Adrenal gland (tissue), 5 donors: ENCODE measurements around the gene NAV2.

Source experiments
- CTCF ChIP-seq, 6 experiments: fragments of 450-650 bp in 4 of 6; fragments of 200-600 bp in 2 of 6; sonication (generic) in 1 of 6; IDR thresholded peaks; 1 replicate in 5 of 6; 2 replicates in 1 of 6; pipeline versions ENCODE4 v1.5.1 to v1.8.0; 2016 to 2021; ENCODE audit warnings: antibody characterized with exemption in 6 of 6, mild to moderate bottlenecking in 2 of 6, moderate library complexity in 1 of 6
- POLR2A ChIP-seq, 2 donors: fragments of 450-650 bp; IDR thresholded peaks; one replicate each; pipeline ENCODE4 v1.6.1; 2017; ENCODE audit warnings: antibody characterized with exemption in 2 of 2, mild to moderate bottlenecking in 2 of 2, moderate library complexity in 1 of 2
- donor health status: DM: no; HTN: no; CAD: no.

GRCh38 chr11:20116825-20117224 lies 404.2 kb downstream of the NAV2 start:
- TF ChIP-seq CTCF (IDR thresholded peaks at IDR 0.05) (no peak), POLR2A (IDR thresholded peaks at IDR 0.05) (no peak)
